ENCODE measurements around the gene MGLL.

The MGLL gene

DNA sequence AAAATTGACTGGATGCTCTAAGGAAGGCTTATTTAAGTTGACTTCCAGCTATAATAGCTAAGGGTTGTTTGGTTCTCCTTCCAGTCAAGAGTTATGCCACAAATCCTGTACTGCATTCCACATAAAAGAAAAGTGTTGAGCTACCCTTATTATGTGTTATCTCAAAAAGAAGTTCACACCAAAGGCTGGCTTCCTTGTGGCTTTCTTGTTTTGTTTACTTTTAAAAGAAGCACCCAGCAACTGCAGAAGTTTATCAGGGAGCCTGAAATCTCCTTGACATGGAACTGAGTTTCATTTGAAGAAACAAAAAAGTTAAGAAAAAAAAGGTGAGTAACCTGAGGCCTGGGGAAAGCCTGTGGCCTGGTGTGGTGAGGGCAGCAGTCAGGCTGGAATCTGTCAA is 10.2 kb downstream of the MGLL start:
- DNase-seq (ENCODE audit: low spot score): no peak

DNA sequence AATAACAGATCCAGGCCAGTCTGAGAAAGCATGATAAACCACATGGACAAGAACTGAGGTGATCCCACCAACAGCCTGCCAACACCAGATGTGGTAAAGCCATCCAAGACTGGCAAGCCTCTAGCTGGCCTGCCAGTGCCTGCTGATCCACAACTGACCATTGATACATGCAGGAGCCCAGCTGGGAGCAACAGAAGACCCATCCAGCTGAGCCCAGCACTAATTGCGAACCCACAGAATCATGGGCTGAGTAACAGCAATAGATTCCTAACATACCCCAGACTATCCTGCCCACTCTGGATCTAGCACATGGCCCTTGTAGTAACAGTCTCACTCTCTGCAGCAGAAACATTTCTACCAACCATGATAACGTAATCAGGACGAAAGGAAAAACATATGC is 10.6 kb downstream of the MGLL start:
- DNase-seq (ENCODE audit: low spot score): no peak

DNA sequence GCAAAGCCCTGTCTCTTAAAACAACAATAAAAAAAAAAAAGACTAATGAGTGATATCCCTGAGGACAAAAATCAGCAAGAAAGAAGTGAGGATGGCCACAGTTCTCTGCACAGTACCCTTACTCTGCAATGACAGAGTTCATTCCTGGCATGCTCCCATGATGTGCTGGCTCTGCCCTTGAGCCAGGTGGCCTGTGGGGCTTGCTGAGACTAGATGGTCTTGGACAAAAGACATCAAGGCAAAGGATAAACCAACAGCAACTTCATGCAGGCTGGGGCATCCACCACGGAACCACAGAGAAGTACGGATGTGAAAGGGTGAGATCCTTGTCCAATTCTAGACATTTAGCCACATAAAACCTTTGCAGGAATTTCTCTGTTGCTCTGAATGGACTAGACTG is 12.7 kb downstream of the MGLL start:
- no peak for DNase-seq (ENCODE audit: low spot score)

DNA sequence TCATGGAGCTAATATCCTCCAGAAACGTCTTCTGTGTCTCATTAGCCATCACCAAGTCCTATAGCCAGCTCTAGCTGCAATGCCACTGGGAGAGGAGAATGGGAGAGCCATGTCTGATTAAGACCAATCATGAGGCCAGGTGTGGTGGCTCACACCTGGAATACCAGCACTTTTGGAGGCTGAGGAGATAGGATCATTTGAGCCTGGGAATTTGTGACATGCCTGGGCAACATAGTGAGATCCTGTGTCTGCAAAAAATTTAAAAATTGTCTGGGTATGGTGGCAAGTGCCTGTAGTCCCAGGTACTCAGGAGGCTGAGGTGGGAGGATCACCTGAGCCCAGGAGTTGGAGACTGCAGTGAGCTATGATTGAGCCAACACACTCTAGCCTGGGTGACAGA is 13.1 kb downstream of the MGLL start:
- no peak for DNase-seq (ENCODE audit: low spot score)

DNA sequence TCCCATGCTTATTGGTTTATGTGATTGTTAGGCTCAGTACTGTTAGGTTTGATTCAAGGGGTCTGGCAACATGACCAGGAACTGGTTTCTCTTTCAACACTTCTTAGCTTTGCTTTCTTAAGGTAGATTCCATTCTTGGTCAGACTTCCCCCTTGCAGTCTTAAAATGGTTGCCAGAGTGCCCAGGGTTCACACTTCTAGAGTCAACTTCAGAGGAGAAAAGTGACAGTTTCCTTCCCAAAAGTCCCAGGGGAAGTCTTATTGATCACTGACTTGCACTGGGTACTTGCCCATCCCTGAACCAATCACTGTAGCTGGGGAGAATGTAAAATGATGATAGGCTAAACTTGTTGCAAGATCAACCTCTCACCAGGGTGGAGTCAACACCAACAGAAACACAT is 14.1 kb downstream of the MGLL start:
- DNase-seq (ENCODE audit: low spot score): no peak

DNA sequence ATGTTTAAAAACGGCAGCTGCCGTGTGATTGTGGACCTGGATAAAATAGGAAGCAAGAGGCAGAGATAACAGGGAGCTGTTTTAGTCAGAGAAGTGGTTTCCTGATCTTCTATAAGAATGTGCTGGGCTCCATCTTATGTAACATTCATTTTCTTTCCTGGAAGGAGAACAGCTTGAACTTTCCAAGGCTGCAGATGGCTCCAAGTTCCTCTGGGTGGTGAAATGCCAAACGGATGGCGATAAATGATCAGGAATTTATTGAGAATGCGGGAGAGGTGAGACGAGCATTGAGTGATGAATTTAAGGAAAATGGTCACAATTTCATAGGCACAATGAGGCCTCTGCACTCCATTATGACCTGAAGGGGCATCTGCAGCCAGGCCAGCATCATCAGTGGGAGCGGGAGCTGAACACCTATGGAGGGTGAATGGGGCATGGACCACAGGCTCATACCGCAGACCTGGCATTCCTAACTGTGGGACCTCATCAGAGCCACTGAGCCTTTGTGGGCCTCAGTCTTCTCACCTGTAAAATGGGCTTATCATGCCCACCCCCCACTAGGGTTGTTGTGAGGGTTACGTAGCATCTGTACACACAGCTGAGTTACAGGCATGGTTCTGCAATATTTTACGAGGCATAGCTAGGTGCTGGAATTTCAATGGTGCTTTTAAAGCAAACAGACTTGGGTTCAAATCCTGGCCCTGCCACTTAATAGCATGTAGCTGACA is 17.1 kb downstream of the MGLL start:
- no peak for DNase-seq (ENCODE audit: low spot score)

DNA sequence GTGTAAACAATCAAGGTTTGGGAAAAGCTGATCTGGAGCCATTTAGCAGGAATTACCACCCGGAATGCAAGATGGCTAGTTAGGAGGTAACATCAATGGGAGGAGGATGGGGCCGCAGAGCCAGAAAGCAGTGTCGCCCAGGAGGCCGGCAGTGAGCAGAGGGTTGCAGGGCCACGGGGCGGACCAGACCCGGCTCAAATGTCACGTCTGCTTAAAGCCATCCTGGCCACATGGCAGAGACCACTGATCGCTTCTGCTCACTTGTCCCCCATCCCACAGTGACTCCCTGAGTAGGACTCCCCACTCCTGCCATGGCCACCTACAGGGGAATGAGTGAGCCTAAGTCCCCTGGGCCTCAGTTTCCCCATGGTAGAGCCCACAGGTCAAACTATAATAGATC is 18.2 kb downstream of the MGLL start:
- DNase-seq (ENCODE audit: low spot score): no peak

DNA sequence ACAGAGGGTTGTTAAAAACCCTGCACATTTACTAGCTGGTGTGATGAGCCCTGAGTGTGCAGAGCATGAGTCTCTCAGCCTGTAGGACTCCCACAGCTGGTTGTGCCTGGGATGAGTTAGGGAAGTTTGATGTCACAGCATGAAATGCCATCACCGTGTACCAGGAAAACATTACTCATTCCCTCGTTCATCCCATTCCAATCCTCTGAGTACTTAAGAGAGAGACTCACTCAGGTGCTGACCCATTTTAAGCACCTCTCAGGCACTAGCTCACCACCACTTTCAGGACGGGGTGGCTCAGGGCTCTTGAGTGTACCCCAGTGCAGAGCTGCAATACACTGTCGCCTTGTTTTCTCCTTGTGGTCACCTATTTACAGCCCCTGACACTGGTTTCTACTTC is 18.7 kb downstream of the MGLL start:
- DNase-seq (ENCODE audit: low spot score): no peak

DNA sequence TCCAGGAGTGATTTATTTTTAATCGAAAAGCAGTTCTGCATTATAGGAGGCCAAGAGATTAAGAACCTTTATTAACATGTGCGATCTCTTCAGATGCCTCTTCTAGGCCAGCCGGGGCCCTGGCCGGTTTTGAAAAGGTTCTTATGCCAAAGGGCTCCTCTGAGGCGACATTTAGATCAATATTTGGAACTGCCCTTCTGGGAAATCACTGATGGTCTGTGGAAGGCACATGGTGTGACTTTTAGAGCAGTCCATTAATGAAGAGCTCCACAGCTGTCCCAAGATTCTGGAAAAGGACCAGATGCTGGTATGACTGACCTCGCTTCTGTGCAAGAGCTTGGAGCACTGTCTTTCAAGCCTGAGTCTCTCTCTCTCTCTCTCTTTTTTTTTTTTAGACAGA is 19.7 kb downstream of the MGLL start:
- no peak for DNase-seq (ENCODE audit: low spot score)

DNA sequence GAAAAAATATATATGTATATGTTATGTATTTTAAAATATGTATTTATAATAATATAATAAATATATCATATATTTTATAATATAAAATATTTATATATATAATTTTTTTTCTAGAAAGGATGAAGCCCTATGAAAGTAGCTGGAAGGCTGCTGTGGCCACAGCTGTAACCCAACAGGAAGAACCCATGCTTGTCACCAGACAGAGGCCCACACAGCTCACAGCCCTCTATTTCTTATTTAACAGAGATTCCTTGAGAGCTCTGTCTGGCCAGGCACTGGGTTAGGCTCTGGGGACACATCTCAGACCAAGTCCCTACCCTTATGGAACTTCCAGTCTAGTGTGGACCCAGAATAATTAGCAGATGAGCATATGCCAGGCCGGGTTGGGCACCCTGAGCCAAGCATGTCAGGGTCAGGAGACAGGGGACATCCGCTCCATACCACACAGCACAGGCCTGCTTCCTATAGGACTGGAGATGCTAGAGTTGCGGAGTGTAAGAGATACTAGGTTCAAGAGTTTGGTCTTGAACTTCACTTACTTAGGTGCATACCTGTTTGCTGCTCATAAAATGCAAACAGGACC is 20.5 kb downstream of the MGLL start:
- DNase-seq (ENCODE audit: low spot score): no peak

DNA sequence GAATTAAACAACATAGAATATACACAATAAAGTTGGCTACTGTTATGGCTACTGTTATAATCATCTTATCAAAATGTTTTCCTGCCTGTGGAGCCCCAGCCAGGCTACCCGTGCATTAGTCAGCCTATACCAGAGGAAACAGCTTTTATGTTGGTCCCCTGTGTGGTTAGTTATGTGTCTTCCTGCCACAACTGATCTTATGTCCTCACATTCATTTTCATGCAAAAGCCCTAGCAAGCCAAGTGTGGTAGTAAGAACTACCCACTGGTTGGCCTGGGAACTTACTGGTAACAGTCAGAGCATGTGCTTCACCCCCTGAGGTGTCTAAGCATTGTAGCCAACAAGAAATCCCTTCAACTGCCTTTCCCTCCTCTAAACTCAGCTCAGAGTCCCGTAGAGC is 21.8 kb downstream of the MGLL start:
- DNase-seq (ENCODE audit: low spot score): peak; percentile 2

DNA sequence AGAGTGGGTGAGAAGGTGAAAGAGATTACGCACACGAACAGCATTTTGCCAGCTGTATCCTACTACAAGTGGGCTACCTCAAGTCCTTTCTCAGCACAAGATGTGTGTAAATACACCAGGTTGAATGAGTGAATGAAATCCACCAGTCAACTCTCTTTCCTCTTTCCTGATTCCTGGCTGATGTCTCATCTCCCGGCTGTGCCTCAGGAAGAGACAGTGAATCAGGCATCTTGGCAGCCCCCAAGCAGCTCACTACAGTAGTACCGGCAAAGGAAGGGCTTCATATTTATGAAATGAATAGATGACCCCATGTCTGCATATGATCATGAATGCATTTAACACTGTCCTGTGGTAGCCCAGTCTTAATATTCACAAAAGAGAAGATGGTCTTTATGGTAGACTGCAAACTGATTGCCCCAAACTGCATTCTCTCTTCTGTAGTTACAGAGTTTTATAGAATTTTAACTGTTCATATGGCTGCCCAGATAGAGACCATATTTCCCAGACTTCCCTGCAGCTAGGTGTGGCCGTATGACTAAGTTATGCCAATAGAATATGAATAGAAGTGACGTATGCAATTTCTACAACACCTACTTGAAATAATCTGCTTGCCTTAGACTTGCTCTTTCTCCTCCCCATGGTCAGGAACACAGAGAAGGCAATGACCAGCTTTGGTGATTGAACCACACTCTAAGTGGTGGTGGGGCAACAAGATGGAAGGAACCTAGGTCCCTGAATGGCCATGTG is 22.7 kb downstream of the MGLL start:
- DNase-seq (ENCODE audit: low spot score): no peak

DNA sequence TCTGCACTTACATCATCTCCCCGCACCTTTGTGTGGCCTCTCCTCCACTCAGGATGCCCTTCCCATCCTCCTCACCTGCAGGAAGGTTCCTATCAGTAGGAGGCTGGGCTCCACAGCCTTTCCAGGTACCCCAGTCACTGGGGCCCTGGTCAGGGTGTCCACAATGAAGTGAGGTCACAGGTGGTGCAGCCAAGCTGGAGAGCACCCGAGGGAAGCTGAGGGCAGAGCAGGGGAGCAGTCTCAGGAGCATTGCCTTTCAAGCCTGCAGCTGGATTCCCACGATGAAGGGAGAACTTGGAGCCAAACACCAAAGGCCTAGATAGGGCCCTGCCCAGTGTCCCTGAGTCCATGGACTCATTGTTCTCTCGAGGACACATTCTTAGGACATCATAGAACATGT is 23.6 kb downstream of the MGLL start:
- DNase-seq (ENCODE audit: low spot score): no peak

DNA sequence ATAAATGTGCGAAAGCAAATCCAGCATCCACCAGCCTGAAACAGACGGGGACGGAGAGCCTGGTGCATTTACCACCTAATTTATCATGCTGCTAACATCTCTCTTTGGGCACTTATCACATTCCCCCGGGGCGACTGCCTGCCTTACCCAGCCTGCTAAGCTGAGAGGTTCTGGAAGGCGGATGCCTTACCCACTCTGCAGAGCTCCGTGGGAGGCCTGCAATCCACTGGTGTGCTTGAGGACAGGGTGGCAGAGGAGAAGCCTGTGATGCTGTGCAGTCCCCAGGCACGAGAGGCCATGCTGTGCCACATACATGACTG is 25.5 kb downstream of the MGLL start:
- no peak for DNase-seq (ENCODE audit: low spot score)

DNA sequence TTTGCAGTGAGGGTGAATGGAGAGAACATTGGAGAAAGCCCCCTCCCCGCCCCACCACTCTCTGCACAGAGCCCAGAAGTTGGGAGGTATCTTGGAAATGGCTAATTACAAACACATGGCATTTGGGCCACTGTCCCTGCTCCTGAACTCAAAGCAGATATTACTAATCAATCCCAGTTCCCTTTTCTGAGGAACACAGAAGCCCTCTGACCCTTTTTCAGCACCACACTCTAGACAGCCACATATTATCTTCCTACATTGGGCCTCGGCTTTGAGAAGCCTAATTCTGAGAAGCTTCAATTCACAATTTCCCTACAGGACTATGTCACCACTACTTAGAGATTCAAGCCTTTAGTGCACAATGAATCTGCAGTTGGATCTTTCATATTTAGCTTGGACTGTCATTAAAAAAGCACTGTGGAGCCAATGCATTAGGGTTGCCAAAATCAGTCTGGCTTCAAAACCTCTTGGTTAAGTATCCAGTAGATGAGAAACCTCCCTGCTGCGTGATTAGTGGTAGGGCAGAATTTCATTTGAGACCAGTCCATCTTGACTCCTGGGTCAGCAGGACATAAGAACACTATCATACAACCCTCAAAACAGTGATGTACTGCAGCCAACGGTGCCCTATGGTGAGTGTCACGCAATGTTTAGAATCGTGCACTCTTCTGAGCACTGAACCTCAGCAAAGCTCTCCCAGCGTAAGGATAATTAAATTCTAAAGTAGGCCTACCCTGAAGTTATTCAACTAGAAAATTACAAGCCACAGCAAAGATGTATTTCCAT is 26.1 kb downstream of the MGLL start:
- no peak for DNase-seq (ENCODE audit: low spot score)

DNA sequence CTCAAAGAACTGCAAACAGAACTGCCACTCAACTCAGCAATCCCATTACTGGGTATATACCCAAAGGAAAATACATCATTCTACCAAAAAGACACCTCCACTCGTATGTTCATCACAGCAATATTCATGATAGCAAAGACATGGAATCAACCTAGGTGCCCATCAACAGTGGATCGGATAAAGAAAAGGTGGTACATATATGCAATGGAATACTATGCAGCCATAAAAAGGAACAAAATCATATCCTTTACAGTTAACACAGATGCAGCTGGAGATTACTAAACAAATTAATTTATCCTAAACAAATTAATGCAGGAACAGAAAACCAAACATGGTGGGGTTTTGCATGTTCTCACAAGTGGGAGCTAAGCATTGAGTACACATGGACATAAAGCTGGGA is 27.3 kb downstream of the MGLL start:
- no peak for DNase-seq (ENCODE audit: low spot score)

DNA sequence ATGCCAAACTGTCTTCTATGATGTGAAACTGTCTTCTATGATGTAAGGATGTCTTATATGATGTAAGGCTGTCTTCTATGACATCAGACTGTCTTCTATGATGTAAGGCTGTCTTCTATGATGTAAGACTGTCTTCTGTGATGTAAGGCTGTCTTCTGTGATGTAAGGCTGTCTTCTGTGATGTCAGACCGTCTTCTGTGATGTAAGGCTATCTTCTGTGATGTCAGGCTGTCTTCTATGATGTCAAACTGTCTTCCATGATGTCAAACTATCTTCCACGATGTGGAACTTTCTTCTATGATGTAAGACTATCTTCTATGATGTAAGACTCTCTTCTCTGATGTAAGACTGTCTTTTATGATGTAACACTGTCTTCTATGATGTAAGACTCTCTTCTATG is 27.9 kb downstream of the MGLL start:
- DNase-seq (ENCODE audit: low spot score): no peak

DNA sequence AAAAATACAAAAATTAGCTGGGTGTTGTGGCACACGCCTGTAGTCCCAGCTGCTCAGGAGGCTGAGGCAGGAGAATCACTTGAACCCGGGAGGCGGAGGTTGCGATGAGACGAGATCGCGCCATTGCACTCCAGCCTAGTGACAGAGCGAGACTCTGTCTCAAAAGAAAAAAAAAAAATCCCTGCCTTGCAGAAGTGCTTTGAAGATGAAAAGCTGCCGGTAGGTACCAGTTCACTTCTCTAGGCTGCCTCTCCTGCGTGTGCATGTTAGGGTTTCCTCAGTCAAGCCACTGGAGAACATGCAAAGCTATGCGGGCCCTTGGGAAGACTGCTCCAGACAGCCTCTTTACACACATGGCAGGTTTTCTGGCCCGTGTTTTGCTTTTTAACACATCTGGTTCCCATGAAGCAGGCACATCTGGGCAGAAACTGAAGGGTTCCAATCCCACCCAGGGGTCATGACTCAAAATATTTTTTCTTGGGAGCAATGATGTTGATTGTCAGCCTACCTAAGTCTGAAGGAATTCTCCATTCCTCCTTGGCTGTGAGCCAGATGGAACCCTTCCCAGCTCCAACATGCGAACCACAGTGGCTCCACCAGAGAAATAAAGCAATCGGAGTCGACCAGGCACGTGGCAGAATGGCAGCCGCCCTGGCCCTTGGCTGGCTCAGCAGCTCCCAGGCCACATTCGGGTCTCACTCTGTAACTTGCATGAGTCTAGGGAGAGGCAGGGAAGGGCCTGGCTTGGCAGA is 29.6 kb downstream of the MGLL start:
- DNase-seq (ENCODE audit: low spot score): no peak

DNA sequence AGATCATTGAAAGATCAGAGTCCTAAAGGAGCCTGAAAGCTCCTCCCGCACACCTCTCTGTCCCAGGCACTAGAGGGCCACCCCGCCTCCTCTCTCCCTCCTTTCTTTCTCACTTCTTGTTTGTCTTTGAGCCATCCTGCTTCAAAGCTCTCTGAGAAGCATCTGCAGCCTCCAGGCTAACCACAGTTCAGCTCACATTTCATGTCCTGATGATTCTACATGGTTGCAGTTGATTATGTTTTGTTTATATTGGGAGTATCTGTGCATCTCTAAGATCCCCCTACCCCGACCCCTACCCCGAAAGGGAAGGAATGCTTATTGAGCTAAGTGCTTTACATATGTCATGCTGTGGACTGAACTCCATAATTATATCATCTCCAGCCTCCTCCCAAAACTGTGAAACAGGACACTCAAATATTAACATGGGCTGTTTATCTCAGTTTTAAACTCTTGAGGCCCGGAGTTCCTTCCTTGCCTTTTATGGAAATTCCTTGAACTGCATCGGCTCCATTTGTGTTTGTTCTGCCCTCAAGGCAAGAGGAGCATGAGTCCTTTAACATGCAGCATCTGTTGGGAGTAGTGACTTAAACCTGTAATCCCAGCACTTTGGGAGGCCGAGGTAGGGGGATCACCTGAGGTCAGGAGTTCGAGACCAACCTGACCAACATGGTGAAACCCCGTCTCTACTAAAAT is 30.9 kb downstream of the MGLL start:
- DNase-seq (ENCODE audit: low spot score): no peak

DNA sequence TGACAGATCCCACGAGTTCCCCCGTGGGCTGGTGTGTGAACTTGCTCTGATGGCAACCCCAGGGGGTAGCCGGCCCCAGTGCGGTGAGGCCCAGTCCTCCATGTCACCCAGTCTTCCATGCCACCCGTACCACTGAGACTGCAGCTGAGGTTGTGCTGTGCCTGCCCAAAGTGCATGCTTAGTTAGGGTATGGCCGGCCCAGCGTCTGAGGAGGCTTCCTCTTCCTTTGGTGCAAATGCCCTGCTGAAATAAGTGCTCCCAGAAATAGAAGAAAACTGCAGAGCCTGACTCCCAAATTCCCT is 31.5 kb downstream of the MGLL start:
- DNase-seq (ENCODE audit: low spot score): no peak

DNA sequence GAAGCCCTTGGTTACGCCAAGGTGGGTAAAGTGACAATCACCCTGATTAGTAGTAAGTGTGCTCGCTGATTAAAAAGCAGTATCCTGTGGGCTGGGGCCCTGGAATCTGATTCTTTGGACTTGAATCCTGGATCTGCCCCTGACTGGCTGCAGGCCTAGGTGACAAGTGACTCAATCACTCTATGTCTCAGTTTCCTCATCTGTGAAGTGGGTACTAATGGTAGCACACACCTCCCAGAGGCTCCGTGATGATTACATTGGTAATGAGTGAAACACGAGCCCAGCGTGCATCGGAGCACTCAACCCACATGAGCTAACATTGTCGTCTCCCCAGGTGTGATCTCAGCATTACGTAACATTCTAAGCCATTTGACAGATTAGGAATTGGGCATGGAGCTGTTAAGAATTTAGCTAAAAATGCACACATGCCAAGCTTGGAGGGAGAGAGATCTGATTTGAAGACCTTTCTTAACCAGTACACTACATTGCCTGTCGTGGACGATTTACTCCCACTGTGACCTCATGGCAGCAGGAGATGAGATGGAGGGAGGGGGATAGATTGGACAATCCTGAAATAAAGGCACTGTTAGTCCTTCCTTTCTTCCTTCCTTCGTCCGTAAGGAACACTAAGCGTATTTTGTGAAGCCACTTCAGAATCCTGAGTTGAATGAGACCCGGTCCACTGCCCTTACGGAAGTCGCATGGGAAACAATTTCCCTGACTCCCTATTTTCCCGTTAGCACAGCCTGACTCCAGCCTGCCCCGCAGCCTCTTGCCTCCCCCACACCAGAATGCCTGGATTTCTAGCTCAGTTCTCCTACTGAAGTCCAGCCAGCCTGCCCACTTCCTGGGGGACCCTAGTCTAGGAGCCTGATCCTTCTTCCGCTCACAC is 32.1 kb downstream of the MGLL start:
- DNase-seq (ENCODE audit: low spot score): no peak
